Fibroblast of gingiva (primary cell): ENCODE measurements around the gene RPS6KC1.
"Not testable (repeated sequence)": the region's sequence is repeated elsewhere in the genome, so short reads cannot be mapped to it uniquely, and the experiment has no call there.

Experiments used
- DNase-seq: peaks from one replicate; pipeline ENCODE4 v3.0.0-alpha.2; 2011; ENCODE audit warnings: low read depth

Gene RPS6KC1

GRCh38 chr1:213106298-213106697 is 55.3 kb downstream of the RPS6KC1 start:
- DNase-seq: no peak

GRCh38 chr1:213107613-213108012 is 56.6 kb downstream of the RPS6KC1 start:
- no peak for DNase-seq

GRCh38 chr1:213110349-213111300 is 59.6 kb downstream of the RPS6KC1 start:
- DNase-seq: no peak

GRCh38 chr1:213111502-213111901 is 60.5 kb downstream of the RPS6KC1 start:
- no peak for DNase-seq

- DNase-seq: not testable (repeated sequence)
Measured at GRCh38 chr1:213112723-213113122, 61.7 kb downstream of the RPS6KC1 start.

- not testable (repeated sequence) for DNase-seq
Measured at GRCh38 chr1:213117699-213118180, 66.7 kb downstream of the RPS6KC1 start.

GRCh38 chr1:213119794-213120193 is 68.8 kb downstream of the RPS6KC1 start:
- DNase-seq: no peak

- no peak for DNase-seq
Measured at GRCh38 chr1:213120386-213120785, 69.3 kb downstream of the RPS6KC1 start.

GRCh38 chr1:213120961-213121360 is 69.9 kb downstream of the RPS6KC1 start:
- no peak for DNase-seq

- peak; percentile 47 for DNase-seq
Measured at GRCh38 chr1:213122514-213122929, 71.5 kb downstream of the RPS6KC1 start.

GRCh38 chr1:213123087-213123486 is 72.0 kb downstream of the RPS6KC1 start:
- no peak for DNase-seq

- DNase-seq: no peak
Measured at GRCh38 chr1:213123536-213123935, 72.5 kb downstream of the RPS6KC1 start.

- DNase-seq: no peak
Measured at GRCh38 chr1:213124590-213124989, 73.5 kb downstream of the RPS6KC1 start.

GRCh38 chr1:213125643-213126042 is 74.6 kb downstream of the RPS6KC1 start:
- no peak for DNase-seq

GRCh38 chr1:213127074-213127473 is 76.0 kb downstream of the RPS6KC1 start:
- peak; percentile 29 for DNase-seq

GRCh38 chr1:213131851-213132655 is 81.0 kb downstream of the RPS6KC1 start:
- DNase-seq: no peak

- DNase-seq: peak; percentile 8
Measured at GRCh38 chr1:213135572-213135971, 84.5 kb downstream of the RPS6KC1 start.

- DNase-seq: no peak
Measured at GRCh38 chr1:213136190-213136917, 85.3 kb downstream of the RPS6KC1 start.

GRCh38 chr1:213138391-213138790 is 87.3 kb downstream of the RPS6KC1 start:
- DNase-seq: no peak

GRCh38 chr1:213138892-213139291 is 87.9 kb downstream of the RPS6KC1 start:
- peak; percentile 62 for DNase-seq

- no peak for DNase-seq
Measured at GRCh38 chr1:213148905-213149304, 97.9 kb downstream of the RPS6KC1 start.

GRCh38 chr1:213150090-213150489 is 99.0 kb downstream of the RPS6KC1 start:
- DNase-seq: not testable (repeated sequence)
